Measurements from ENCODE around the gene ABCA2.
"Not testable (repeated sequence)": the region's sequence is repeated elsewhere in the genome, so short reads cannot be mapped to it uniquely, and the experiment has no call there.

Gene ABCA2

GRCh38 chr9:137044502-137045177, 16.6 kb upstream of the ABCA2 start:
- DNase-seq (ENCODE audit: low read depth), result no peak

- no peak for DNase-seq (ENCODE audit: low read depth)
These were observed 16.0 kb upstream of the ABCA2 start for GRCh38 chr9:137044037-137044436.

GRCh38 chr9:137042751-137043727, 15.0 kb upstream of the ABCA2 start:
- no peak for DNase-seq (ENCODE audit: low read depth)

GRCh38 chr9:137041124-137041523, 13.1 kb upstream of the ABCA2 start:
- no peak for DNase-seq (ENCODE audit: low read depth)

GRCh38 chr9:137040568-137040967, 12.5 kb upstream of the ABCA2 start:
- no peak for DNase-seq (ENCODE audit: low read depth)

GRCh38 chr9:137039611-137040366, 11.8 kb upstream of the ABCA2 start:
- DNase-seq (ENCODE audit: low read depth), result no peak

- no peak for DNase-seq (ENCODE audit: low read depth)
These were observed 10.9 kb upstream of the ABCA2 start for GRCh38 chr9:137038916-137039315.

GRCh38 chr9:137037483-137037882, 9.4 kb upstream of the ABCA2 start:
- DNase-seq (ENCODE audit: low read depth), result no peak

- DNase-seq (ENCODE audit: low read depth), result no peak
These were observed 9.0 kb upstream of the ABCA2 start for GRCh38 chr9:137037035-137037434.

- no peak for DNase-seq (ENCODE audit: low read depth)
These were observed 7.9 kb upstream of the ABCA2 start for GRCh38 chr9:137035937-137036336.

- no peak for DNase-seq (ENCODE audit: low read depth)
These were observed 7.4 kb upstream of the ABCA2 start for GRCh38 chr9:137035507-137035834.

GRCh38 chr9:137034709-137035506, 6.9 kb upstream of the ABCA2 start:
- DNase-seq (ENCODE audit: low read depth), result no peak

GRCh38 chr9:137034039-137034708, 6.1 kb upstream of the ABCA2 start:
- DNase-seq (ENCODE audit: low read depth), result no peak

- DNase-seq (ENCODE audit: low read depth), result not testable (repeated sequence)
These were observed 5.4 kb upstream of the ABCA2 start for GRCh38 chr9:137033481-137033880.

GRCh38 chr9:137032858-137033257, 4.8 kb upstream of the ABCA2 start:
- DNase-seq (ENCODE audit: low read depth), result no peak

GRCh38 chr9:137031904-137032640, 4.0 kb upstream of the ABCA2 start, which contains the start of gene FUT7:
FUT7 (minus strand) TSS chr9:137032088; CDS start chr9:137031991, 97 bp downstream.
- DNase-seq (ENCODE audit: low read depth), result no peak

GRCh38 chr9:137030538-137031527, 2.8 kb upstream of the ABCA2 start:
- no peak for DNase-seq (ENCODE audit: low read depth)

- no peak for DNase-seq (ENCODE audit: low read depth)
These were observed 2.0 kb upstream of the ABCA2 start for GRCh38 chr9:137030006-137030405.
